ENCODE data around the gene CALHM5. TPM values are rescaled to one million over a fixed set of nuclear protein-coding genes. Genes with fewer than 3 reads are reported as not detected.

Gene CALHM5
- total and polyA plus RNA-seq, 10 of the 15 experiments (the other 5 are each of a cell fraction or from before 2014, with no cell fraction given) = not detected

DNA sequence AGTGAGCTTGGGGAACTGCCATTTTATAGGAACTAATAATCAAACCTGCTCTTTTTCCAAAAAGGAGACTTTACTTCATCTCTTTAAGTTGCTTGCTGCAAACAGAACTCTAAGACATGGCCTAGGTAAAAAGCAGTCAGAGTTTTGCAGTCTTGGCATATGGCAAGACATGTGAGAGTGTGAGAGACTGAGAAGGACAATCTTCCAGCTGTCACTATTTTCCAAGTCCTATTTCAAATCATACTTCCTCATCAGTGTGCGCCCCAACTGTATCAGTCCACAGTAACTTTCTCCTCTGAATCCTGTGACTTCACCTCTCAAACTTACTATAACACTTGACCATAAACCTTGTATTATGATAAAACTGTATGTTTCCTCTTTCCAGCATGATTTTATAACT lies 39.9 kb upstream of the CALHM5 start (continued):
- no peak for TF ChIP-seq ZBTB11 (CRISPR knock-in tag; IDR thresholded peaks at IDR 0.05)

GRCh38 chr6:116472706-116473105 lies 38.7 kb upstream of the CALHM5 start:
- no peak overlapping the region for H2AFZ ChIP-seq (ENCODE audit: control insufficient read depth, low read depth, low read length)
- intact Hi-C loops (cut with micrococcal nuclease; ENCODE audit: unreplicated experiment) (no loop called here), in situ Hi-C loops (cut with MboI) (no loop called here)
- H3K36me3 ChIP-seq (ENCODE audit: control insufficient read depth in 2 of 2, insufficient read depth in 2 of 2, low read length in 1 of 2) = no peaks in the 10 kb centered on the region
- H3K79me2 ChIP-seq (ENCODE audit: control insufficient read depth, insufficient read depth, low read length) = no peaks in the 10 kb centered on the region
- no peaks in the 10 kb centered on the region for H4K20me1 ChIP-seq (ENCODE audit: control insufficient read depth, insufficient read depth)
- H3K4me3 ChIP-seq = no peak overlapping the region
- FAIRE-seq (no peak), ATAC-seq (no peak), DNase-seq (ENCODE audit: low read depth, low spot score) (no peak)
- H3K9me3 ChIP-seq (replicated peaks; ENCODE audit: control insufficient read depth, insufficient read depth, low read length) = no peaks in the 10 kb centered on the region
- SMC1A ChIA-PET (ENCODE audit: uncharacterized antibody, unreplicated experiment) = no interaction called here
- no TSS peak for BruUV-seq (replicated peaks)
- H3K4me2 ChIP-seq (ENCODE audit: control insufficient read depth, insufficient read depth) = no peak overlapping the region
- H3K27me3 ChIP-seq (replicated peaks in 1 of 2; ENCODE audit: control insufficient read depth in 2 of 2, insufficient read depth in 2 of 2, low read length in 1 of 2) = no peaks in the 10 kb centered on the region; a peak in 2 of 4 replicates
- CTCF ChIA-PET = interaction anchor here (0.9 to 1.3 kb wide), 2 partner anchors 11 to 24 kb away, joined by 3 read pairs; no protein-coding TSS in a partner anchor
- peaks cover 11% of the 10 kb centered on the region; the same call in 1 of the 2 replicates for H3K4me1 ChIP-seq (ENCODE audit: control insufficient read depth, insufficient read depth, low read length)
- 75% methylated on average over 3 of the region's 3 CpGs for WGBS (ENCODE audit: insufficient coverage, insufficient replicate concordance, low lambda C conversion rate, missing lambda C conversion rate)
- H3K9ac ChIP-seq (ENCODE audit: control insufficient read depth, insufficient read depth, low read length) = no peak overlapping the region
- no peak overlapping the region for H3K27ac ChIP-seq (ENCODE audit: control insufficient read depth, insufficient read depth)
- POLR2A ChIA-PET = interaction anchor here (0.5 kb wide), 1 partner anchor 258 kb away, joined by 3 read pairs; no protein-coding TSS in a partner anchor
- RAD21 ChIA-PET (ENCODE audit: unreplicated experiment) = interaction anchor here (0.9 kb wide), 1 partner anchor 86 kb away, joined by 3 read pairs; no protein-coding TSS in a partner anchor
- TF ChIP-seq MAX (IDR thresholded peaks at IDR 0.05; ENCODE audit: low read depth, low read length) (no peak), SRF (IDR thresholded peaks at IDR 0.05; ENCODE audit: low read depth in 2 of 2, low read length in 2 of 2) (no peak), RAD51 (IDR thresholded peaks at IDR 0.05) (no peak), MXI1 (IDR thresholded peaks at IDR 0.05; ENCODE audit: low read depth, low read length) (no peak), RAD21 (IDR thresholded peaks at IDR 0.05; ENCODE audit: insufficient read depth, low read depth, low read length) (no peak), POLR2AphosphoS2 (IDR thresholded peaks at IDR 0.05; ENCODE audit: low read depth, low read length) (no peak), SIX5 (IDR thresholded peaks at IDR 0.05; ENCODE audit: low read depth, low read length, severe bottlenecking) (no peak), ZNF384 (IDR thresholded peaks at IDR 0.05; ENCODE audit: borderline replicate concordance, low read depth, low read length) (no peak), SMAD5 (IDR thresholded peaks at IDR 0.05; ENCODE audit: low read depth) (no peak), IKZF1 (conservative IDR thresholded peaks at IDR 0.05) (no peak), CREB1 (IDR thresholded peaks at IDR 0.05; ENCODE audit: low read depth) (no peak), CUX1 (IDR thresholded peaks at IDR 0.05; ENCODE audit: insufficient replicate concordance, low read depth, low read length) (no peak), ATF7 (IDR thresholded peaks at IDR 0.05; ENCODE audit: low read depth) (no peak)
